GM23248 (cell line): ENCODE data around the gene NOC2L. TPM values are rescaled to one million over a fixed set of nuclear protein-coding genes. Genes with fewer than 3 reads are reported as not detected.

Experiments
- DNase-seq: peaks from one replicate; pipeline ENCODE4 v3.0.0-alpha.2; 2015
- H2AFZ ChIP-seq: fragments of 200-600 bp; sonication (generic); 2 replicates; pipeline ENCODE4 v1.6.1; 2016; ENCODE audit warnings: antibody characterized with exemption
- H3F3A ChIP-seq: fragments of 200-600 bp; sonication (generic); 2 replicates; pipeline ENCODE4 v1.6.1; 2016; ENCODE audit warnings: mild to moderate bottlenecking, antibody characterized with exemption, mixed run types; ENCODE audit not compliant: insufficient read depth
- H3K27ac ChIP-seq: fragments of 200-600 bp; sonication (generic); 2 replicates; pipeline ENCODE4 v1.5.1; 2016; ENCODE audit warnings: mild to moderate bottlenecking
- H3K27me3 ChIP-seq: fragments of 200-600 bp; sonication (generic); replicated peaks from 2 replicates; pipeline ENCODE4 v1.6.1; 2016; ENCODE audit warnings: mild to moderate bottlenecking; ENCODE audit not compliant: insufficient read depth
- H3K36me3 ChIP-seq: fragments of 200-600 bp; sonication (generic); 2 replicates; pipeline ENCODE4 v1.6.1; 2016; ENCODE audit warnings: low read depth, mild to moderate bottlenecking
- H3K4me1 ChIP-seq: fragments of 200-600 bp; sonication (generic); 2 replicates; pipeline ENCODE4 v1.6.1; 2016; ENCODE audit warnings: mild to moderate bottlenecking; ENCODE audit not compliant: insufficient read depth
- H3K4me2 ChIP-seq: fragments of 200-600 bp; sonication (generic); one replicate; pipeline ENCODE4 v1.6.1; 2016; ENCODE audit warnings: mild to moderate bottlenecking; ENCODE audit not compliant: unreplicated experiment
- H3K4me3 ChIP-seq: fragments of 200-600 bp; sonication (generic); 2 replicates; pipeline ENCODE4 v1.5.1; 2016; ENCODE audit warnings: mild to moderate bottlenecking
- H3K79me2 ChIP-seq: fragments of 200-600 bp; sonication (generic); 2 replicates; pipeline ENCODE4 v1.6.1; 2016; ENCODE audit warnings: mild to moderate bottlenecking; ENCODE audit not compliant: insufficient read depth
- H3K9ac ChIP-seq: fragments of 200-600 bp; sonication (generic); 2 replicates; pipeline ENCODE4 v1.6.1; 2016; ENCODE audit warnings: mild to moderate bottlenecking
- H3K9me2 ChIP-seq: fragments of 200-600 bp; sonication (generic); 2 replicates; pipeline ENCODE4 v1.6.1; 2016; ENCODE audit warnings: mixed run types, mild to moderate bottlenecking, moderate library complexity; ENCODE audit not compliant: insufficient read depth
- H3K9me3 ChIP-seq: fragments of 200-600 bp; sonication (generic); one replicate; pipeline ENCODE4 v1.6.1; 2017; ENCODE audit warnings: low read depth
- H4K20me1 ChIP-seq: fragments of 200-600 bp; sonication (generic); 2 replicates; pipeline ENCODE4 v1.6.0; 2016; ENCODE audit not compliant: insufficient read depth
- EZH2 ChIP-seq: fragments of 200-600 bp; sonication (generic); IDR thresholded peaks from 2 replicates; pipeline ENCODE4 v1.6.1; 2018; ENCODE audit warnings: antibody characterized with exemption, mild to moderate bottlenecking; ENCODE audit not compliant: insufficient read depth, poor library complexity, severe bottlenecking
- EZH2phosphoT487 ChIP-seq: fragments of 200-600 bp; sonication (generic); IDR thresholded peaks from 2 replicates; pipeline ENCODE4 v1.6.1; 2018; ENCODE audit warnings: antibody characterized with exemption, moderate library complexity, mild to moderate bottlenecking, low read depth; ENCODE audit not compliant: insufficient read depth
- WGBS, 2 experiments: methylation state at CpG; one replicate each; pipeline ENCODE4 v1.1.6; 2015 to 2017; ENCODE audit warnings: low lambda C conversion rate in 2 of 2, low coverage in 1 of 2; ENCODE audit errors: missing lambda C conversion rate in 2 of 2; 5-methylcytosine and 5-hydroxymethylcytosine counted together
- in situ Hi-C: fragments of 300-500 bp; cut with MboI; formaldehyde crosslinking; loops from 2 replicates; pipeline ENCODE4 v1.15.0; 2020
- polyA plus RNA-seq: library from polyadenylated mRNA; unstranded; fragments of >200 nt; fragmentation: Nextera tagmentation; extraction: Ambion mirVana; gene quantifications from 2 replicates; pipeline ENCODE4 v1.2.1, GENCODE V29; 2016
- total RNA-seq: library from RNA; depleted of rRNA; stranded (reverse); fragments of >200 nt; shearing (Covaris generic); gene quantifications from 2 replicates; pipeline ENCODE4 v1.2.3, GENCODE V29; 2014

Gene NOC2L
- total and polyA plus RNA-seq, 2 experiments from 2014 or later: 64.0 to 67.3 TPM

- no peak overlapping the region for H3K27ac ChIP-seq
- H3F3A ChIP-seq: peaks cover 13% of the 10 kb centered on the region; the same call in 1 of the 2 replicates
- no peak overlapping the region for H3K4me2 ChIP-seq
- no peak overlapping the region for H3K9ac ChIP-seq
- in situ Hi-C loops: no loop called here
- no peaks in the 10 kb centered on the region for H3K9me3 ChIP-seq
- no peaks in the 10 kb centered on the region for H4K20me1 ChIP-seq
- H3K4me1 ChIP-seq: peaks cover 25% of the 10 kb centered on the region
- no peaks in the 10 kb centered on the region for H3K27me3 ChIP-seq
- DNase-seq: no peak
- no peaks in the 10 kb centered on the region for H3K79me2 ChIP-seq
- H2AFZ ChIP-seq: no peak overlapping the region
- H3K4me3 ChIP-seq: no peak overlapping the region
- no peaks in the 10 kb centered on the region for H3K9me2 ChIP-seq
- TF ChIP-seq EZH2 (no peak), EZH2phosphoT487 (no peak)
- WGBS, 2 experiments: 79 to 80% methylated on average over 15 of the region's 15 CpGs
- H3K36me3 ChIP-seq: no peaks in the 10 kb centered on the region
These were observed 46.9 kb downstream of the NOC2L start for GRCh38 chr1:911875-912739.

GRCh38 chr1:910881-911721 lies 48.0 kb downstream of the NOC2L start:
- Histone ChIP-seq H3K36me3 (no peaks in the 10 kb centered on the region), H3K9ac (peak overlapping the region; percentile 74), H2AFZ (no peak overlapping the region), H3K27ac (peak overlapping the region; percentile 37; the same call in 1 of the 2 replicates), H3K79me2 (no peaks in the 10 kb centered on the region), H3K9me2 (no peaks in the 10 kb centered on the region), H3F3A (peaks cover 13% of the 10 kb centered on the region; the same call in 1 of the 2 replicates), H3K4me3 (no peak overlapping the region), H3K27me3 (no peaks in the 10 kb centered on the region), H3K9me3 (no peaks in the 10 kb centered on the region), H4K20me1 (no peaks in the 10 kb centered on the region), H3K4me2 (peak overlapping the region; percentile 72), H3K4me1 (peaks cover 24% of the 10 kb centered on the region)
- peak; percentile 74 for DNase-seq
- in situ Hi-C loops: no loop called here
- no peak for TF ChIP-seq EZH2
- no peak for TF ChIP-seq EZH2phosphoT487
- WGBS, 2 experiments: 60 to 62% methylated on average over 24 to 25 of the region's 25 CpGs

- Histone ChIP-seq H2AFZ (peak overlapping the region; percentile 34; the same call in 1 of the 2 replicates), H3K27ac (peak overlapping the region; percentile 37), H4K20me1 (no peaks in the 10 kb centered on the region), H3K79me2 (no peaks in the 10 kb centered on the region), H3K9ac (peak overlapping the region; percentile 74), H3F3A (peaks cover 13% of the 10 kb centered on the region; the same call in 1 of the 2 replicates), H3K4me3 (peak overlapping the region; percentile 52), H3K9me3 (no peaks in the 10 kb centered on the region), H3K36me3 (no peaks in the 10 kb centered on the region), H3K9me2 (no peaks in the 10 kb centered on the region), H3K4me2 (peak overlapping the region; percentile 72), H3K27me3 (no peaks in the 10 kb centered on the region), H3K4me1 (peaks cover 29% of the 10 kb centered on the region)
- WGBS, 2 experiments: 22 to 38% methylated on average over 17 to 29 of the region's 29 CpGs
- TF ChIP-seq EZH2: no peak
- TF ChIP-seq EZH2phosphoT487: no peak
- peak; percentile 50 for DNase-seq
- in situ Hi-C loops: no loop called here
These were observed 48.7 kb downstream of the NOC2L start for GRCh38 chr1:910311-910880.

GRCh38 chr1:909861-910310 lies 49.2 kb downstream of the NOC2L start:
- peak overlapping the region; percentile 34; the same call in 1 of the 2 replicates for H2AFZ ChIP-seq
- peak overlapping the region; percentile 72 for H3K4me2 ChIP-seq
- H4K20me1 ChIP-seq: no peaks in the 10 kb centered on the region
- 4 to 7% methylated on average over 3 to 45 of the region's 53 CpGs for WGBS, 2 experiments
- no peaks in the 10 kb centered on the region for H3K9me3 ChIP-seq
- no peaks in the 10 kb centered on the region for H3K36me3 ChIP-seq
- no peaks in the 10 kb centered on the region for H3K27me3 ChIP-seq
- H3F3A ChIP-seq: peaks cover 13% of the 10 kb centered on the region; the same call in 1 of the 2 replicates
- in situ Hi-C loops: no loop called here
- peak overlapping the region; percentile 52 for H3K4me3 ChIP-seq
- H3K9ac ChIP-seq: peak overlapping the region; percentile 74
- peak; percentile 76 for DNase-seq
- no peaks in the 10 kb centered on the region for H3K9me2 ChIP-seq
- no peak for TF ChIP-seq EZH2
- TF ChIP-seq EZH2phosphoT487: no peak
- peak overlapping the region; percentile 37; the same call in 1 of the 2 replicates for H3K27ac ChIP-seq
- peaks cover 32% of the 10 kb centered on the region for H3K4me1 ChIP-seq
- no peaks in the 10 kb centered on the region for H3K79me2 ChIP-seq
